ENCODE results near the gene SCUBE1.

DNA sequence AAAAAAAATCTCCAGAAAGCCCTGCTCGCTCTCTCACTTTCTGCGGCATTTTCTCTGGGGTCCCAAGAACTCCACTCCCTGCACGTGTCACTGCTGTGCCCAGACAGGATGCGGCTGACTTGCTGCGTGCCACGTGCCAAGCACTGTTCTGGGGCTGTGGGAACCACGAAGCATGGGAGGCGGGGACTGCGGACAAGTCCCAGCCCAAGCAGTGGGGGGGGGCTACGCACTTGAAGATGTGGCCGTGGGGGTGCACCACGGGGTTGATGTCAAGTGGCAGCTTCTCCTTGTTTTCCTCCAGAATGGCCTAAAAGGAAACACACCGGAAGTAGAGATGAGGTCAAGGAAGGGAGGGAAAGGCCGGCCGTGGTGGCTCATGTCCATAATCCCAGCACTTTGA, 167.1 kb downstream of the SCUBE1 start:
- TF ChIP-seq, protein P1, sequence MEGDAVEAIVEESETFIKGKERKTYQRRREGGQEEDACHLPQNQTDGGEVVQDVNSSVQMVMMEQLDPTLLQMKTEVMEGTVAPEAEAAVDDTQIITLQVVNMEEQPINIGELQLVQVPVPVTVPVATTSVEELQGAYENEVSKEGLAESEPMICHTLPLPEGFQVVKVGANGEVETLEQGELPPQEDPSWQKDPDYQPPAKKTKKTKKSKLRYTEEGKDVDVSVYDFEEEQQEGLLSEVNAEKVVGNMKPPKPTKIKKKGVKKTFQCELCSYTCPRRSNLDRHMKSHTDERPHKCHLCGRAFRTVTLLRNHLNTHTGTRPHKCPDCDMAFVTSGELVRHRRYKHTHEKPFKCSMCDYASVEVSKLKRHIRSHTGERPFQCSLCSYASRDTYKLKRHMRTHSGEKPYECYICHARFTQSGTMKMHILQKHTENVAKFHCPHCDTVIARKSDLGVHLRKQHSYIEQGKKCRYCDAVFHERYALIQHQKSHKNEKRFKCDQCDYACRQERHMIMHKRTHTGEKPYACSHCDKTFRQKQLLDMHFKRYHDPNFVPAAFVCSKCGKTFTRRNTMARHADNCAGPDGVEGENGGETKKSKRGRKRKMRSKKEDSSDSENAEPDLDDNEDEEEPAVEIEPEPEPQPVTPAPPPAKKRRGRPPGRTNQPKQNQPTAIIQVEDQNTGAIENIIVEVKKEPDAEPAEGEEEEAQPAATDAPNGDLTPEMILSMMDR (IDR thresholded peaks at IDR 0.05) = no peak
- TF ChIP-seq POLR2AphosphoS5 (IDR thresholded peaks at IDR 0.05) (no peak), EP300 (IDR thresholded peaks at IDR 0.05) (no peak), POLR2A (IDR thresholded peaks at IDR 0.05) (no peak)
